ENCODE data around the gene STRADA.

STRADA gene

DNA sequence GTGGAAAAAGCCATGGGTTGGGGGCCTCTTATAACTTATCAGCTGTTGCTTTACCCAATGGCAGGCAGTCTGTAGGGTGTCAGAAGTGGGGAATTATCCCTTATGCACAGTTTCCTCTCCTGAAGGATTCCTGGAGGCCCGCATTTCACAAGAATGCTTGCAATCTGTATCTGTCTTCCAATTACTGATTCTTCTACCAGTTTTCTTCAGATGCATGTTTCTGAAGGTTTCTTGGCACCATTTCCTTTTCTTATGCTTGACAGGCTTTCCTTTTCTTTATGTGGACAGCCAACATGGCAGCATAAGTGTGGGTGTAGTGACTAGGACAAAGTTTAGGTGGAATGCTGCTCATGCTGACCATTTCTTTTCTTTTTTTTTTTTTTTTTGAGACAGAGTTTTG lies 83.2 kb downstream of the STRADA start:
- Histone ChIP-seq H4K8ac (ENCODE audit: low read depth, low read length) (no peak overlapping the region), H3K36me3 (ENCODE audit: control insufficient read depth, insufficient read depth, low read length) (no peaks in the 10 kb centered on the region)
- WGBS (ENCODE audit: extremely low coverage, insufficient coverage, low lambda C conversion rate) = no CpG with 5 or more reads among the region's 1 CpG

GRCh38 chr17:63657786-63658185 lies 83.8 kb downstream of the STRADA start:
- no peak overlapping the region for H2AK5ac ChIP-seq (ENCODE audit: low read length)
- H3K4me1 ChIP-seq (ENCODE audit: control insufficient read depth, low read depth, low read length) = no peaks in the 10 kb centered on the region
- no peak overlapping the region for H3K27ac ChIP-seq (ENCODE audit: low read depth, low read length)
- H3K56ac ChIP-seq (ENCODE audit: low read length) = no peak overlapping the region
- WGBS (ENCODE audit: extremely low coverage, insufficient coverage, low lambda C conversion rate) = no CpG with 5 or more reads among the region's 3 CpGs
- no peak overlapping the region for H4K5ac ChIP-seq (ENCODE audit: low read length)
- no peaks in the 10 kb centered on the region for H3K79me1 ChIP-seq (ENCODE audit: low read length)
- no peak overlapping the region for H2BK120ac ChIP-seq (ENCODE audit: low read depth, low read length)
- H3K4me2 ChIP-seq (ENCODE audit: low read length) = no peak overlapping the region
- no peak overlapping the region for H3K23ac ChIP-seq (ENCODE audit: low read length)
- no peak overlapping the region for H3K9ac ChIP-seq (ENCODE audit: low read length)
- no peak overlapping the region for H2BK15ac ChIP-seq (replicated peaks; ENCODE audit: low read depth)
- H3K18ac ChIP-seq (ENCODE audit: low read length) = no peak overlapping the region
- H3K79me2 ChIP-seq (ENCODE audit: control insufficient read depth, insufficient read depth, low read length) = no peaks in the 10 kb centered on the region
- no peaks in the 10 kb centered on the region for H3K36me3 ChIP-seq (ENCODE audit: control insufficient read depth, insufficient read depth, low read length)
- no peak overlapping the region for H4K8ac ChIP-seq (ENCODE audit: low read depth, low read length)
- H3K27me3 ChIP-seq (ENCODE audit: insufficient read depth, low read length, poor library complexity) = no peaks in the 10 kb centered on the region
- no peak for DNase-seq
- H2BK5ac ChIP-seq (ENCODE audit: low read length) = no peak overlapping the region
- H3K4ac ChIP-seq (ENCODE audit: low read depth, low read length) = no peak overlapping the region
- no peak overlapping the region for H3K4me3 ChIP-seq (ENCODE audit: low read length)

More for the DNA sequence above, 83.2 kb downstream of the STRADA start:
- Histone ChIP-seq H2BK5ac (ENCODE audit: low read length) (no peak overlapping the region), H2BK120ac (ENCODE audit: low read depth, low read length) (no peak overlapping the region), H3K4ac (ENCODE audit: low read depth, low read length) (no peak overlapping the region), H3K4me3 (ENCODE audit: low read length) (no peak overlapping the region), H3K4me1 (ENCODE audit: control insufficient read depth, low read depth, low read length) (no peaks in the 10 kb centered on the region), H2AK5ac (ENCODE audit: low read length) (no peak overlapping the region), H3K18ac (ENCODE audit: low read length) (no peak overlapping the region), H3K23ac (ENCODE audit: low read length) (no peak overlapping the region), H3K56ac (ENCODE audit: low read length) (no peak overlapping the region), H2BK15ac (replicated peaks; ENCODE audit: low read depth) (no peak overlapping the region), H3K4me2 (ENCODE audit: low read length) (no peak overlapping the region), H3K79me1 (ENCODE audit: low read length) (no peaks in the 10 kb centered on the region), H4K5ac (ENCODE audit: low read length) (no peak overlapping the region), H3K27me3 (ENCODE audit: insufficient read depth, low read length, poor library complexity) (no peaks in the 10 kb centered on the region), H3K79me2 (ENCODE audit: control insufficient read depth, insufficient read depth, low read length) (no peaks in the 10 kb centered on the region), H3K9ac (ENCODE audit: low read length) (no peak overlapping the region), H3K27ac (ENCODE audit: low read depth, low read length) (no peak overlapping the region)
- no peak for DNase-seq

GRCh38 chr17:63653050-63653449 lies 88.5 kb downstream of the STRADA start:
- no peaks in the 10 kb centered on the region for H3K4me1 ChIP-seq (ENCODE audit: control insufficient read depth, low read depth, low read length)
- no peak overlapping the region for H4K5ac ChIP-seq (ENCODE audit: low read length)
- H3K27ac ChIP-seq (ENCODE audit: low read depth, low read length) = no peak overlapping the region
- H3K4ac ChIP-seq (ENCODE audit: low read depth, low read length) = no peak overlapping the region
- H2BK120ac ChIP-seq (ENCODE audit: low read depth, low read length) = no peak overlapping the region
- no CpG with 5 or more reads among the region's 2 CpGs for WGBS (ENCODE audit: extremely low coverage, insufficient coverage, low lambda C conversion rate)
- H3K36me3 ChIP-seq (ENCODE audit: control insufficient read depth, insufficient read depth, low read length) = no peaks in the 10 kb centered on the region
- H3K18ac ChIP-seq (ENCODE audit: low read length) = no peak overlapping the region
- no peak overlapping the region for H2BK5ac ChIP-seq (ENCODE audit: low read length)
- no peaks in the 10 kb centered on the region for H3K79me2 ChIP-seq (ENCODE audit: control insufficient read depth, insufficient read depth, low read length)
- no peak overlapping the region for H3K4me2 ChIP-seq (ENCODE audit: low read length)
- H3K56ac ChIP-seq (ENCODE audit: low read length) = no peak overlapping the region
- no peak overlapping the region for H2BK15ac ChIP-seq (replicated peaks; ENCODE audit: low read depth)
- no peak for DNase-seq
- H3K27me3 ChIP-seq (ENCODE audit: insufficient read depth, low read length, poor library complexity) = no peaks in the 10 kb centered on the region
- H3K4me3 ChIP-seq (ENCODE audit: low read length) = no peak overlapping the region
- no peak overlapping the region for H2AK5ac ChIP-seq (ENCODE audit: low read length)
- H3K9ac ChIP-seq (ENCODE audit: low read length) = no peak overlapping the region
- H4K8ac ChIP-seq (ENCODE audit: low read depth, low read length) = no peak overlapping the region
- H3K79me1 ChIP-seq (ENCODE audit: low read length) = no peaks in the 10 kb centered on the region
- no peak overlapping the region for H3K23ac ChIP-seq (ENCODE audit: low read length)
